H1 (cell line): Measurements from ENCODE around the gene CACNA1A. TPM values are rescaled to one million over a fixed set of nuclear protein-coding genes. Genes with fewer than 3 reads are reported as not detected.
A peak's percentile ranks its signal among the peaks of the same experiment; 100 is the strongest.

Experiments
- CTCF ChIA-PET: fragments of 300-600 bp; sonication (Branson Sonifier 250); formaldehyde crosslinking; loops from one replicate; lab custom pipeline; 2021; ENCODE audit not compliant: partially characterized antibody; lab: Charles Lee
- POLR2A ChIA-PET: fragments of 300-600 bp; sonication (Branson Sonifier 250); formaldehyde crosslinking; loops from one replicate; lab custom pipeline; 2021; ENCODE audit warnings: inconsistent platforms; ENCODE audit not compliant: partially characterized antibody; lab: Charles Lee
- DNase-seq, 2 experiments: peaks; one replicate each; pipeline versions ENCODE4 v3.0.0 to v3.0.0-alpha.2; 2010 to 2022; ENCODE audit warnings: low spot score in 2 of 2, low read depth in 1 of 2, mixed read lengths in 1 of 2
- FAIRE-seq: peaks from 2 replicates; lab custom pipeline; 2011; peaks lifted over from hg19 to GRCh38; lab: Jason Lieb, UNC
- H2AFZ ChIP-seq: 2 replicates; pipeline ENCODE4 v1.8.1; 2012; ENCODE audit warnings: low read length, inconsistent platforms
- H2AK5ac ChIP-seq: 2 replicates; pipeline ENCODE4 v1.6.1; 2013; ENCODE audit warnings: low read depth, low read length
- H2BK120ac ChIP-seq: replicated peaks from 2 replicates; pipeline ENCODE3; 2013; ENCODE audit warnings: low read depth, low read length, inconsistent platforms
- H2BK12ac ChIP-seq: 2 replicates; pipeline ENCODE4 v1.6.1; 2013; ENCODE audit warnings: low read depth, low read length
- H2BK15ac ChIP-seq: 2 replicates; pipeline ENCODE4 v1.6.1; 2013; ENCODE audit warnings: low read length
- H2BK20ac ChIP-seq: 2 replicates; pipeline ENCODE4 v1.6.1; 2013; ENCODE audit warnings: low read length
- H2BK5ac ChIP-seq: 2 replicates; pipeline ENCODE4 v1.6.1; 2013; ENCODE audit warnings: low read depth, low read length
- H3K14ac ChIP-seq: 2 replicates; pipeline ENCODE4 v1.6.1; 2013; ENCODE audit warnings: inconsistent platforms; ENCODE audit not compliant: insufficient read length
- H3K18ac ChIP-seq: 2 replicates; pipeline ENCODE4 v1.6.1; 2013; ENCODE audit warnings: low read length; ENCODE audit errors: extremely low read depth
- H3K23ac ChIP-seq: 2 replicates; pipeline ENCODE4 v1.6.1; 2013; ENCODE audit warnings: inconsistent platforms; ENCODE audit not compliant: insufficient read length
- H3K23me2 ChIP-seq: 2 replicates; pipeline ENCODE4 v1.6.1; 2013; ENCODE audit warnings: low read depth, low read length
- H3K27ac ChIP-seq: 2 replicates; pipeline ENCODE4 v1.6.1; 2011; ENCODE audit warnings: low read depth, low read length, inconsistent platforms
- H3K27me3 ChIP-seq, 4 experiments: replicated peaks in 1 of 4; 1 replicate in 1 of 4; 2 replicates in 3 of 4; pipeline versions ENCODE4 v1.6.1 to v1.8.1; 2011 to 2013; ENCODE audit warnings: low read length in 3 of 4, mild to moderate bottlenecking in 3 of 4, inconsistent platforms in 2 of 4, mixed read lengths in 2 of 4, moderate library complexity in 1 of 4; ENCODE audit not compliant: control insufficient read depth in 3 of 4, insufficient read depth in 3 of 4; ENCODE audit errors: extremely low read depth in 1 of 4
- H3K36me3 ChIP-seq, 4 experiments: 2 replicates each; pipeline versions ENCODE4 v1.6.1 to v1.8.1; 2011 to 2013; ENCODE audit warnings: mild to moderate bottlenecking in 4 of 4, low read length in 3 of 4, moderate library complexity in 2 of 4, control low read depth in 1 of 4, inconsistent platforms in 1 of 4; ENCODE audit not compliant: insufficient read depth in 4 of 4, control insufficient read depth in 2 of 4
- H3K4ac ChIP-seq: replicated peaks from 2 replicates; pipeline ENCODE3; 2013; ENCODE audit warnings: low read length, low read depth, mixed read lengths, inconsistent platforms; ENCODE audit not compliant: insufficient read length
- H3K4me1 ChIP-seq, 4 experiments: replicated peaks in 1 of 4; 1 replicate in 1 of 4; 2 replicates in 3 of 4; pipeline versions ENCODE4 v1.6.1 to v1.8.1; 2011 to 2013; ENCODE audit warnings: low read length in 3 of 4, inconsistent platforms in 2 of 4, mixed read lengths in 1 of 4; ENCODE audit not compliant: insufficient read depth in 4 of 4, control insufficient read depth in 3 of 4
- H3K4me2 ChIP-seq, 2 experiments: 2 replicates each; pipeline versions ENCODE4 v1.6.1 to v1.8.1; 2011 to 2013; ENCODE audit warnings: low read depth in 2 of 2, low read length in 2 of 2, control low read depth in 1 of 2, inconsistent platforms in 1 of 2, mild to moderate bottlenecking in 1 of 2; ENCODE audit not compliant: insufficient read depth in 1 of 2
- H3K4me3 ChIP-seq, 4 experiments: fragments of 200-600, 300-600 bp in 1 of 4; sonication (generic), shearing (Covaris generic), sonication (Bioruptor Twin) in 1 of 4; 2 replicates each; pipeline versions ENCODE4 v1.5.1 to v1.8.1; 2011 to 2016; ENCODE audit warnings: low read length in 4 of 4, low read depth in 3 of 4, control low read depth in 2 of 4, inconsistent platforms in 2 of 4, mild to moderate bottlenecking in 2 of 4, mixed read lengths in 1 of 4, moderate library complexity in 1 of 4; ENCODE audit not compliant: insufficient read depth in 2 of 4; ENCODE audit errors: extremely low read depth in 1 of 4
- H3K56ac ChIP-seq: replicated peaks from 2 replicates; pipeline ENCODE3; 2013; ENCODE audit warnings: low read depth, mild to moderate bottlenecking, mixed read lengths, low read length, inconsistent platforms; ENCODE audit not compliant: insufficient read length
- H3K79me1 ChIP-seq: 2 replicates; pipeline ENCODE4 v1.6.1; 2013; ENCODE audit warnings: low read depth, low read length, control low read depth
- H3K79me2 ChIP-seq, 2 experiments: 2 replicates each; pipeline versions ENCODE4 v1.6.1 to v1.8.1; 2012 to 2013; ENCODE audit warnings: low read length in 2 of 2, mild to moderate bottlenecking in 2 of 2, inconsistent platforms in 1 of 2; ENCODE audit not compliant: insufficient read depth in 2 of 2, control insufficient read depth in 1 of 2
- H3K9ac ChIP-seq, 4 experiments: replicated peaks in 1 of 4; 1 replicate in 1 of 4; 2 replicates in 3 of 4; pipeline versions ENCODE4 v1.6.1 to v1.8.1; 2011 to 2013; ENCODE audit warnings: low read depth in 3 of 4, low read length in 3 of 4, control low read depth in 2 of 4, mild to moderate bottlenecking in 2 of 4, moderate library complexity in 2 of 4, inconsistent platforms in 1 of 4; ENCODE audit errors: extremely low read depth in 1 of 4
- H3K9me3 ChIP-seq, 2 experiments: 2 replicates each; pipeline versions ENCODE4 v1.6.1 to v1.8.1; 2012 to 2013; ENCODE audit warnings: mild to moderate bottlenecking in 2 of 2, moderate library complexity in 2 of 2, control low read depth in 1 of 2, inconsistent platforms in 1 of 2, low read depth in 1 of 2, low read length in 1 of 2, mixed read lengths in 1 of 2; ENCODE audit not compliant: insufficient read depth in 2 of 2
- H4K20me1 ChIP-seq, 2 experiments: replicated peaks in 1 of 2; 2 replicates each; pipeline versions ENCODE3 to v1.8.1; 2011 to 2013; ENCODE audit warnings: inconsistent platforms in 2 of 2, low read length in 2 of 2, mild to moderate bottlenecking in 1 of 2; ENCODE audit not compliant: insufficient read depth in 2 of 2, control insufficient read depth in 1 of 2
- H4K5ac ChIP-seq: 2 replicates; pipeline ENCODE4 v1.6.1; 2013; ENCODE audit warnings: low read length, low read depth, mixed read lengths, inconsistent platforms; ENCODE audit not compliant: insufficient read length
- H4K8ac ChIP-seq: 2 replicates; pipeline ENCODE4 v1.8.0; 2013; ENCODE audit warnings: mild to moderate bottlenecking, moderate library complexity, low read length, inconsistent platforms; ENCODE audit not compliant: insufficient read depth; ENCODE audit errors: extremely low read depth
- H4K91ac ChIP-seq: replicated peaks from 2 replicates; pipeline ENCODE3; 2013; ENCODE audit warnings: low read length, mixed read lengths, inconsistent platforms; ENCODE audit not compliant: insufficient read length
- CHD1 ChIP-seq: IDR thresholded peaks from 2 replicates; pipeline ENCODE4 v1.6.1; 2012; ENCODE audit warnings: low read depth, low read length, improper control_type of control experiment
- CTCF ChIP-seq, 3 experiments: IDR thresholded peaks; 1 replicate in 2 of 3; 2 replicates in 1 of 3; pipeline versions ENCODE4 v1.5.1 to v1.6.1; 2011; ENCODE audit warnings: low read length in 3 of 3, mild to moderate bottlenecking in 3 of 3, inconsistent platforms in 2 of 3, low read depth in 1 of 3, moderate library complexity in 1 of 3; ENCODE audit not compliant: insufficient read depth in 1 of 3; ENCODE audit errors: control extremely low read depth in 1 of 3
- KDM1A ChIP-seq: fragments of 200-600, 300-600 bp; sonication (generic); IDR thresholded peaks from 2 replicates; pipeline ENCODE4 v1.7.1; 2016; ENCODE audit warnings: mild to moderate bottlenecking, low read length, borderline replicate concordance
- POU5F1 ChIP-seq: IDR thresholded peaks from 2 replicates; pipeline ENCODE4 v1.6.1; 2011; ENCODE audit warnings: low read depth, mild to moderate bottlenecking, low read length, moderate library complexity
- RAD21 ChIP-seq, 2 experiments: IDR thresholded peaks in 1 of 2; conservative IDR thresholded peaks in 1 of 2; 2 replicates each; pipeline ENCODE4 v1.6.1; 2011; ENCODE audit warnings: low read depth in 2 of 2, low read length in 2 of 2, improper control_type of control experiment in 1 of 2, inconsistent platforms in 1 of 2, mild to moderate bottlenecking in 1 of 2, moderate library complexity in 1 of 2
- TAF7 ChIP-seq: optimal IDR thresholded peaks from 2 replicates; pipeline ENCODE3; 2011; ENCODE audit warnings: low read depth, mild to moderate bottlenecking, inconsistent platforms, low read length, moderate library complexity, borderline replicate concordance
- WGBS, 2 experiments: shearing (Covaris generic) in 1 of 2; methylation state at CpG; one replicate each; pipeline versions ENCODE4 v1.1.6 to v1.1.7; 2013 to 2015; ENCODE audit warnings: low lambda C conversion rate in 2 of 2, mixed read lengths in 2 of 2, inconsistent platforms in 1 of 2, low coverage in 1 of 2, missing lambda C conversion rate in 1 of 2; ENCODE audit not compliant: insufficient replicate concordance in 2 of 2, insufficient coverage in 1 of 2, insufficient read length in 1 of 2; ENCODE audit errors: extremely low coverage in 1 of 2, missing lambda C conversion rate in 1 of 2; 5-methylcytosine and 5-hydroxymethylcytosine counted together
- polyA plus RNA-seq, 7 experiments: library from polyadenylated mRNA; depleted of rRNA in 3 of 7; stranded (reverse) in 5 of 7; unstranded in 2 of 7; fragments of >200 nt in 5 of 7; fragments of 200-250 nt in 2 of 7; gene quantifications; 1 replicate in 5 of 7; 2 replicates in 1 of 7; 4 replicates in 1 of 7; pipeline versions ENCODE4 v1.2.1 to v1.2.3, GENCODE V29; 2011 to 2013; ENCODE audit warnings: missing spikeins in 2 of 7, mixed read lengths in 2 of 7
- total RNA-seq: library from RNA; stranded (reverse); fragmentation: NEBNext Ultra II Directional; extraction: Animal tissue kit (Norgen Biotek cat#: 25700); gene quantifications from 2 replicates; pipeline ENCODE4 v1.2.1, GENCODE V29; 2021

CACNA1A gene
- total and polyA plus RNA-seq, 2 of the 8 experiments (the other 6 are each of a cell fraction or from before 2014, with no cell fraction given), result 10.7 to 25.3 TPM

- Histone ChIP-seq H3K23ac (no peak overlapping the region), H2BK120ac (no peak overlapping the region), H4K91ac (no peak overlapping the region), H2AK5ac (no peak overlapping the region), H3K9me3 (peaks cover 22 to 24% of the 10 kb centered on the region in 2 experiments), H4K20me1 (no peaks in the 10 kb centered on the region), H3K4me1 (no peaks in the 10 kb centered on the region), H2AFZ (no peak overlapping the region), H2BK15ac (no peak overlapping the region), H3K4me3 (no peak overlapping the region), H3K9ac (no peak overlapping the region), H4K8ac (no peak overlapping the region), H3K56ac (no peak overlapping the region), H3K27ac (no peak overlapping the region), H3K4me2 (no peak overlapping the region), H3K27me3 (no peaks in the 10 kb centered on the region), H4K5ac (no peak overlapping the region), H3K4ac (no peak overlapping the region), H3K79me1 (no peaks in the 10 kb centered on the region), H2BK5ac (no peak overlapping the region), H3K18ac (no peak overlapping the region), H3K23me2 (no peaks in the 10 kb centered on the region; the same call in 1 of the 2 replicates), H3K36me3 (peaks cover 0 to 21% (median 3%) of the 10 kb centered on the region in 4 experiments; a peak in 6 of 8 replicates), H3K14ac (no peak overlapping the region), H2BK12ac (no peak overlapping the region), H3K79me2 (no peaks in the 10 kb centered on the region), H2BK20ac (no peak overlapping the region)
- TF ChIP-seq TAF7 (no peak), CTCF (IDR thresholded peaks at IDR 0.05; ENCODE audit: control extremely low read depth in 1 of 3, insufficient read depth in 1 of 3, low read depth in 1 of 3, low read length in 3 of 3) (peak in 2 of 3 experiments; percentile 22 to 24; a peak in 3 of 4 replicates), POU5F1 (no peak), KDM1A (no peak), CHD1 (no peak), RAD21 (IDR thresholded peaks at IDR 0.05 in 1 of 2, conservative IDR thresholded peaks at IDR 0.05 in 1 of 2; ENCODE audit: low read depth in 2 of 2, low read length in 2 of 2) (peak; percentile 29 to 36; a peak in 3 of 4 replicates)
- WGBS, 2 experiments, result 77% methylated on average over 7 of the region's 7 CpGs; no CpG with 5 or more reads in 1 of the 2 experiments
- CTCF ChIA-PET, result interaction anchor here (0.6 to 5.1 kb wide), 12 partner anchors 10 to 301 kb away, joined by 3 to 20 read pairs (median 6); no protein-coding TSS in a partner anchor
- FAIRE-seq (no peak), DNase-seq (no peak)
- POLR2A ChIA-PET, result no interaction called here
Measured at GRCh38 chr19:13334801-13335481, 171.3 kb downstream of the CACNA1A start.
